GM19397 (cell line): ENCODE measurements around the gene HNRNPA1.

Experiments used
- ATAC-seq: cut with Tn5 transposase; IDR thresholded peaks from one replicate; pipeline ENCODE4 v1.9.1; 2021; ENCODE audit warnings: mild to moderate bottlenecking, moderate library complexity; ENCODE audit not compliant: unreplicated experiment

The HNRNPA1 gene

GRCh38 chr12:54333420-54334034 is 53.0 kb downstream of the HNRNPA1 start:
- no peak for ATAC-seq
